Measurements from ENCODE around the gene MYRF. TPM values are rescaled to one million over a fixed set of nuclear protein-coding genes. Genes with fewer than 3 reads are reported as not detected.

MYRF gene
- total and polyA plus RNA-seq, 8 donors, result 6.4 to 527 (median 59.7) TPM

DNA sequence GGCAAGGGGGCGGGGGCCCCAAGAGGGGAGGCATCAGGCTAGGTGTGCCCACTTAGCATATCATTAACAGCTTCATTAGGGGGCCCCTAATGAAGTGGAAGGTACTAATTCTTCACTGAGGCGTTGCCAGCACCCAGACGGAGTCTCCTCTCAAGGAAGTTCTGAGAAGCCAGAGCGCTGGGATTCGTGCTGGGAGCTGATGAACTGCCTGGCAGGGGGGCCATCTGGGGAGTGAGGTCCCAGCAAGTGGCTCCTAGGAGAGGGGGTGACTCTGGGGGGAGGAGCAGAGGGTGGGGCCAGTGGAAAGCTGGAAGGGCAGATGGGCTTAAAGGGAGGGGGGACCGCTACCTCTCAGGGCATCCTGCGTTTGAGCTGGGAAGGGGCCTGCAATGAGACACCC is 42.4 kb upstream of the MYRF start:
- DNase-seq, result no peak
- Histone ChIP-seq H3K9me3 (no peaks in the 10 kb centered on the region), H3K27ac (no peak overlapping the region), H3K36me3 (no peaks in the 10 kb centered on the region), H3K4me1 (no peaks in the 10 kb centered on the region), H3K27me3 (no peaks in the 10 kb centered on the region), H3K4me3 (no peak overlapping the region)
- TF ChIP-seq, protein P1, sequence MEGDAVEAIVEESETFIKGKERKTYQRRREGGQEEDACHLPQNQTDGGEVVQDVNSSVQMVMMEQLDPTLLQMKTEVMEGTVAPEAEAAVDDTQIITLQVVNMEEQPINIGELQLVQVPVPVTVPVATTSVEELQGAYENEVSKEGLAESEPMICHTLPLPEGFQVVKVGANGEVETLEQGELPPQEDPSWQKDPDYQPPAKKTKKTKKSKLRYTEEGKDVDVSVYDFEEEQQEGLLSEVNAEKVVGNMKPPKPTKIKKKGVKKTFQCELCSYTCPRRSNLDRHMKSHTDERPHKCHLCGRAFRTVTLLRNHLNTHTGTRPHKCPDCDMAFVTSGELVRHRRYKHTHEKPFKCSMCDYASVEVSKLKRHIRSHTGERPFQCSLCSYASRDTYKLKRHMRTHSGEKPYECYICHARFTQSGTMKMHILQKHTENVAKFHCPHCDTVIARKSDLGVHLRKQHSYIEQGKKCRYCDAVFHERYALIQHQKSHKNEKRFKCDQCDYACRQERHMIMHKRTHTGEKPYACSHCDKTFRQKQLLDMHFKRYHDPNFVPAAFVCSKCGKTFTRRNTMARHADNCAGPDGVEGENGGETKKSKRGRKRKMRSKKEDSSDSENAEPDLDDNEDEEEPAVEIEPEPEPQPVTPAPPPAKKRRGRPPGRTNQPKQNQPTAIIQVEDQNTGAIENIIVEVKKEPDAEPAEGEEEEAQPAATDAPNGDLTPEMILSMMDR (IDR thresholded peaks at IDR 0.05), result no peak
- intact Hi-C loops (cut with DNase I; ENCODE audit: low total_unique reads), result no loop called here
- WGBS, 5 donors, result 78 to 91% (median 86%) methylated on average over 7 of the region's 7 CpGs

DNA sequence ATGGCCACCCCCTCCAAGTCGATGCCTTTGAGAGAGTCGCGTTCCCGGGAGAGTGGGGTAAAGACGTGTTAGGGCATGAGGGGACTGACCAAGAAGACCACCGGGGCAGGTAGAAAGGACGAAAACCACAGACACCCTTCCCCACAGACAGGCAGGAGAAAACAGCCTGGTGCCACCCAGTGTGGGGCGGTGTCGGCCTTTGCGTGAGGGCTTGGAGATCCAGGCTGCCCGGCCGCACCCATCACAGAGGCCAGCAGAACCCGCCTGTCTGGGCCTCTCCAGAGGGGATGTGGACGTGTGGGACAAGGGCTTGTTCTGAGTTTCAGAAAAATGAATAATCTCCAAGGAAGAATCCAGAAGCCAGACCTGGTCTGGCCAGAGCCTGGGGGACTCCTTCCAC is 41.4 kb upstream of the MYRF start:
- TF ChIP-seq POLR2AphosphoS5 (IDR thresholded peaks at IDR 0.05) (no peak), POLR2A (IDR thresholded peaks at IDR 0.05) (no peak)
- no peaks in the 10 kb centered on the region for H3K36me3 ChIP-seq
- H3K4me3 ChIP-seq, result no peak overlapping the region
- DNase-seq, result no peak
- no peaks in the 10 kb centered on the region for H3K9me3 ChIP-seq
- no peak overlapping the region for H3K27ac ChIP-seq
- intact Hi-C loops (cut with DNase I; ENCODE audit: low total_unique reads), result no loop called here
- no peaks in the 10 kb centered on the region for H3K27me3 ChIP-seq
- WGBS, 5 donors, result 86 to 96% (median 89%) methylated on average over 14 of the region's 14 CpGs
- peaks cover 0 to 4% (median 4%) of the 10 kb centered on the region in 4 donors for H3K4me1 ChIP-seq

DNA sequence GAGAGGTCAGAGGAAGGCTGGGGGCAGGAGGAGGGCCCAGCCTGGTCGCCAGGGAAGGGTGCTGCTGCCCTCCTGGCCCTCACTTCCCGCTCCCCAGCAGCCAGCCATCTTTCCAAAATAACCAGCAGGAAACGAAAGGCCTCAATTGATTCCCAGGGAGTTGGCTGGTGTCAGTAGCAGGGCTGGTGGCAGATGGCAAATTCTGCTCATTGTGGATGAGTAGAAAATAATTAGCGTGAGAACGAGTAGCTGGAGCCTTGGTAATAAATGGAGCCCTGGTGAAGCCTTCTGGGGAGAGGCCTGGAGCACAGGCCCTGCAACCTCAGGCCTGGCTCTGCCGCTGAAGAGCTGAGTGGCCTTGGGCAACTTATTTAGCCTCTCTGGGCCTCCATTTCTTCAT is 40.9 kb upstream of the MYRF start:
- DNase-seq, result no peak
- Histone ChIP-seq H3K36me3 (no peaks in the 10 kb centered on the region), H3K9me3 (no peaks in the 10 kb centered on the region), H3K27me3 (no peaks in the 10 kb centered on the region), H3K4me3 (no peak overlapping the region), H3K27ac (no peak overlapping the region), H3K4me1 (peaks cover 3 to 9% (median 6%) of the 10 kb centered on the region in 4 donors)
- 74 to 84% (median 83%) methylated on average over 6 of the region's 6 CpGs for WGBS, 5 donors
- intact Hi-C loops (cut with DNase I; ENCODE audit: low total_unique reads), result no loop called here
- no peak for TF ChIP-seq EP300 (IDR thresholded peaks at IDR 0.05)
- TF ChIP-seq, protein P1 (IDR thresholded peaks at IDR 0.05), result no peak
- TF ChIP-seq POLR2AphosphoS5 (IDR thresholded peaks at IDR 0.05), result no peak
- TF ChIP-seq POLR2A (IDR thresholded peaks at IDR 0.05), result no peak

DNA sequence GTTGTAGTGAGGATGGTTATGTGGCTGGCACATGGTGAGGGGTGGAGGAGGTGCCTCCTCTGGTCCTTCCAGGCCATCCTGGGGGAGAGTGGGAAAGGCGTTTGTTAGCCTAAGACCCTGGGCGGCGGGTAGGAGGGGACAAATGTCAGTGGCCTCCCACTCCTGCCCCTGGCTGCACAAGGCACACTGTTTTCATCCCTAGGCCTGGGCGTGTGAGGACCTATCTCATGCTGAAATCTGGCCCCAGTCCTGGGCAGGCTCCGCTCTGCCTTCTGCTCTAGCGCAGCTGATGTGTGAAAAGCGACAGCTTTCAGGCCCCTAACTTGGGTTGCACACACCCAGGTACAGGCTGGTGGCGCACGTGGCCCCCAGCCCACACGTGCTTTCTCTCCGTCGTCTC is 40.1 kb upstream of the MYRF start:
- DNase-seq, result no peak
- Histone ChIP-seq H3K4me1 (peaks cover 4 to 17% (median 7%) of the 10 kb centered on the region in 4 donors), H3K4me3 (no peak overlapping the region), H3K27ac (no peak overlapping the region), H3K36me3 (no peaks in the 10 kb centered on the region), H3K27me3 (no peaks in the 10 kb centered on the region), H3K9me3 (no peaks in the 10 kb centered on the region)
- TF ChIP-seq EP300 (IDR thresholded peaks at IDR 0.05) (no peak), POLR2A (IDR thresholded peaks at IDR 0.05) (no peak), POLR2AphosphoS5 (IDR thresholded peaks at IDR 0.05) (no peak)
- TF ChIP-seq, protein P1 (IDR thresholded peaks at IDR 0.05), result no peak
- intact Hi-C loops (cut with DNase I; ENCODE audit: low total_unique reads), result no loop called here
- 86 to 89% (median 88%) methylated on average over 6 to 12 of the region's 12 CpGs for WGBS, 5 donors

DNA sequence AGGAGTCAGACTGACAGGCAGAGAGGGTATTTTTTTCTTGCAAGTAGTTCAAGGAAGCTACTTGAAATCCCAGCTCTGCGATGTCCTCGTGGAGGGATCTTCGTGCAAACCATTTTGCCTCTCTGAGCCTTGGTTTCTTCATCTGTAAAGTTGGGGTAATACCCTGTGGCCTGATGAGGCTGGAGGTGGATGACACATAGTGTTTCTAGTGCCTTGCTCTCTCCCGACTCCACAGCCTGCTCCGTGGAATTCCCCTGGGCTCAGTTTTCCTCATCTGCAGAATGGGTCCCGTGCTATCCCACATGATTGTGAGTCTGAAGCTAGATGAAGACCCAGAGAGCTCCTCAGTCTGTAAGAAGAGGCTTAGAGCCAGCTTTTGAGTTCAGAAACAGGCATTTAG is 39.6 kb upstream of the MYRF start:
- intact Hi-C loops (cut with DNase I; ENCODE audit: low total_unique reads), result no loop called here
- TF ChIP-seq, protein P1 (IDR thresholded peaks at IDR 0.05), result no peak
- no peak for TF ChIP-seq POLR2A (IDR thresholded peaks at IDR 0.05)
- Histone ChIP-seq H3K4me3 (no peak overlapping the region), H3K9me3 (no peaks in the 10 kb centered on the region), H3K4me1 (peaks cover 9 to 22% (median 9%) of the 10 kb centered on the region in 4 donors), H3K27ac (no peak overlapping the region), H3K27me3 (no peaks in the 10 kb centered on the region), H3K36me3 (no peaks in the 10 kb centered on the region)
- 89 to 98% (median 91%) methylated on average over 6 of the region's 6 CpGs for WGBS, 5 donors
- no peak for DNase-seq

Measured in stomach (tissue), 9 donors.